GM12891 (cell line): Measurements from ENCODE around the gene CHSY1.

Source experiments
- DNase-seq: peaks from one replicate; pipeline ENCODE4 v3.0.0; 2011; ENCODE audit warnings: low spot score; ENCODE audit not compliant: insufficient read length
- FAIRE-seq: peaks from 2 replicates; lab custom pipeline; 2011; peaks lifted over from hg19 to GRCh38; lab: Jason Lieb, UNC
- PAX5 ChIP-seq: IDR thresholded peaks from 2 replicates; pipeline ENCODE4 v1.6.1; 2011; ENCODE audit warnings: low read length, moderate library complexity, mild to moderate bottlenecking; ENCODE audit not compliant: insufficient read depth, severe bottlenecking
- POLR2A ChIP-seq: IDR thresholded peaks from 2 replicates; pipeline ENCODE4 v1.6.1; 2011; ENCODE audit warnings: low read depth, low read length, control low read depth
- POLR2AphosphoS5 ChIP-seq: IDR thresholded peaks from 2 replicates; pipeline ENCODE4 v1.6.1; 2011; ENCODE audit warnings: low read depth, low read length, control low read depth
- POU2F2 ChIP-seq: IDR thresholded peaks from 2 replicates; pipeline ENCODE4 v1.6.1; 2011; ENCODE audit warnings: low read depth, mild to moderate bottlenecking, control low read depth, low read length, moderate library complexity
- SPI1 ChIP-seq: IDR thresholded peaks from 2 replicates; pipeline ENCODE4 v1.6.1; 2011; ENCODE audit warnings: low read depth, low read length, control low read depth
- TAF1 ChIP-seq: IDR thresholded peaks from 2 replicates; pipeline ENCODE4 v1.6.1; 2011; ENCODE audit warnings: low read depth, low read length, control low read depth

CHSY1 gene

DNA sequence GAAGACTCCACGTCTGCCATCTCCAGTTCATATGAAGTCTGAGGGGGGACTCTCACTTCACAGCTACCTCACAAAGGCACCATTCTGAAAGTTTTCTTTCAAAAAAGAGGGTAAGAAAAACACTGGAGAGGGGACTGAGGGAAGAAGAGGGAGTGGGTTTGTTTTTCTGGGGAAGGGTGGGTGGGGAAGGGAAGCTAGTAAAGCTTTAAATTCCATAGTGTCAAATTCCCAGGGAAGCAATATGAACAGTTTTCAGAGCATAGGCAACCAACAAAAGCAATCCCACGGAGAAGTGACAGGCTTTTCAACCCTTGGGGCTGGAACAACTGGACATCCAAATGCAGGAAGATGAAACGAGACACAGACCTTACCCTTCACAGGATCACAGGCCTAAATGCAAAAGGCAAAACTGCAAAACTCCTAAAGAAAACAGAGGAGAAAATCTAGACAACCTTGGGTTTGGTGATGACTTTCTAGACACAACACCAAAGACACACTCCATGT is 61.7 kb downstream of the CHSY1 start:
- TF ChIP-seq SPI1 (no peak), POU2F2 (no peak), POLR2AphosphoS5 (no peak), TAF1 (no peak), PAX5 (no peak), POLR2A (no peak)
- FAIRE-seq (no peak), DNase-seq (no peak)

DNA sequence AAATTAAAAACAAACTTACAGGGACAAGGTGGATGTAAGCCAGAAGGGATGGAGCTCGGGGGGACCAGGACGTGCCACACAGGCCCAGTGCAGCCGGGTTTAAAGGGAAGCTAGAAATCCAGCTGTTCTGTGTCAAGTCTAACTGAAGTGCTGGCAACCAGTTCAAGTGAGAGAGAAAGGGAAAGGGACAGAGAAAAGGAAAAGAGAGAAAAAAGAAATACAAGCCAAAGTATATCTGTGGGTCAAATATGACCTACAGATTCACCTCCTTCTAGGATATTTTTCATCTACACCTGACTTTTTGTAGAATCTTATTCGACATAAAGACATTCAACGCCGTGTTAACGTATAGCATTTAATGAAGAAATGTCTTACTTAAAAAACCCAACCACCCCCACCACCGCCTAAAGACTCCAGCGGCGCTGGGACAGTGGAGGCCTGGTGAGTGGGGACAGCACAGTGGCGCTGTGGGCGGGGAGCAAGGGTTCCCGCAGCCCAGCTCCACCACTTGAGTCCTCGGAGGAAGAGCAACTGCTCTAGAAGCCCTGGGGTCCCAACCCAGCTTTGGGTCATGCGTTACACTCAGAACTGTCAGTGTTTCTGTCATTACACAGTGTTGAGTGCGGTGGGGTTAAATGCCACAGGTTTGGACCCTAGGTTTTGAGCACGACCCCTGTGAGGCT is 62.3 kb downstream of the CHSY1 start:
- TF ChIP-seq POU2F2, result no peak
- FAIRE-seq (no peak), DNase-seq (no peak)

DNA sequence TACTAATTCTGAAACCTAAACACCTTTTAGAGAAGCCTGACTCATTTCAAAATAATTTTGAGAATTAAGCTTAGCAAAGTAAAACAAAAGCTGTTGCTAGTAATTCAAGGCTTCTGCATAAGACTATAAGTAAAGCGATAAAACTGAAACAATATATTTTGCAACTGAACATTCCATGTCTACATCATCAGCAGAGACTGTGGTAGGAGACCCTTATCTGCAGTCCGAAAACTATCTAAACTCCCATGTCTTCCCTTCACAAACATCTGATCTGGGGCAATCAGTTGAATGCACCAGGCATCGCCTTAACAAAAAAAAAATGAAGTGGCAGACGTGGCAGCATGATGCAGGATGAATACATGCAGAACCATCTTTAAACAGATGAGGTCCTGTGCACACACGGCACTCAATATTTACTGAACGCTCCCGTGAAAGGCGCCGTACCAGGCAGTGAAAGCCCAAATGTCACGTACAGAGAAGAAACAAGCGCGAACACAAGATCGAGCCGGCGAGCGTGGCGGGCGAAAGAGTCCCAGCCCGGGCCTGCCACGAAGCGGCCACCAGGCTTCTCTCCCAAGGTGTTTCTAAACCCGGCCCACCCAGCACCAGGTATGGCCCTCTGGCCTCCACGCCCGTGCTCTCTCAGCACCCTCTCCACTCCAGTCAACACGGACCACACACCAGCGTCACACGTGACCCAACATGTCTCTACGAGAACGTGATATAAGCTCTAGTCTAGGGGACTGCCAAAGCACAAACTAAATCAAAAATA is 63.0 kb downstream of the CHSY1 start:
- TF ChIP-seq SPI1 (no peak), PAX5 (no peak), POLR2AphosphoS5 (no peak), POLR2A (no peak)
- DNase-seq, result peak; percentile 43
- FAIRE-seq, result no peak

DNA sequence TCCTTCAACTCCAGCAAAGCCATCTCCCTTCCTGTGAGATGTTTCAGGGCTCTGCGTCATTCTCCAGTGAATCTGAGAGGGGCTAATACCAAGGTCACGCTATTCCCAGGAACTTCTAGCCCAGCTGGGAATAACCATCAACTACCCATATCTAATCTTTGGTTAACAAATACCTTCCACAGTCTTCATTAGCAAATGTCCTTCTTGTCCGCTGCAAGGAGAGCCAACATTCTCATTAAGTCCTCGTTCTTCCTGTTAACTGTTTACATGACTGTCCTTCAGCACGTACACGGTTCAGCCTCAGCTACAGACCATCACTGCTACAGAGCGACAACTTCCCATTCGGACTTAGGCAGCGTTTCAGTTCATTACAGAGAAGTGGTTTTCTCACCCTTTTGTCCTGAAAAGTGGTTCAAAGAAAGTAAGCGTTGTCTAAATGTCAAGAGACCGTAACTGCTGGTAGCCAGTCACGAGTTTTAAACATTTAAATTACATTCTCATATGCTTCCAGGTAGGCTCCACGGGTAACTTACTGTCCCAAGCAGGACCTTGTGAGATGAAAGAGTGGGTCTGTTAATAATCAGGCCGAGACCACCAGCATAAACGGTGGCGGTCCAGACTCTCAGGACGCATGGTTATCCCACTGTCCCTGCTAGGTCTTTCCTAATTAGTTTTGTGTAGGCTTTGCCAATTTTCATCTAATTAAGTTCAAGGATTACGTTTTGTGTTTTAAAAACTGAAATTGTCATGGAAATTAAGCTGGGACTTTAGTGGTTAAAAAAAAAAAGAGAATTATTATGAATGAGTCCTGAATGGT is 63.8 kb downstream of the CHSY1 start:
- TF ChIP-seq POLR2A (no peak), POLR2AphosphoS5 (no peak), TAF1 (no peak), SPI1 (no peak), POU2F2 (no peak), PAX5 (no peak)

DNA sequence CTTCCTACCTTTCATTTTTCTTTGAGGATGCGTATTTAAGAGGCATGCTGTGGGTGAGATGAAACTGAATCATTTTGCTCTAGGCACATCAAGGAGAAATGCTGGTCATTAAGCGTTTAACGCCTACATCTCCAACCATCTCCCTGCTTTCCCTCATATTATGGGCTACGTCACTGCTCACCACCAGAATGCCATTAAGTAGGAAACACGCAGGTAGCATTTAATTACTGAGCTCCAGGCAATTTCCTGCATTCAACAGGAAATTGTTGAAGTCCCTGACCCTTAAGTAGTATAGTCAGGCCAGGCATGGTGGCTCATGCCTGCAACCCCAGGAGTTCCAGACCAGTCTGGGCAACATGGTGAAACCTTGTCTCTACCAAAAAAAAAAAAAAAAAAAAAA is 66.1 kb downstream of the CHSY1 start:
- no peak for DNase-seq
- FAIRE-seq, result no peak
- TF ChIP-seq POLR2A, result no peak
- TF ChIP-seq SPI1, result no peak
- TF ChIP-seq PAX5, result no peak
- no peak for TF ChIP-seq POLR2AphosphoS5
- no peak for TF ChIP-seq POU2F2
- TF ChIP-seq TAF1, result no peak

More for the DNA sequence above, 63.8 kb downstream of the CHSY1 start:
- DNase-seq, result no peak
- no peak for FAIRE-seq

DNA sequence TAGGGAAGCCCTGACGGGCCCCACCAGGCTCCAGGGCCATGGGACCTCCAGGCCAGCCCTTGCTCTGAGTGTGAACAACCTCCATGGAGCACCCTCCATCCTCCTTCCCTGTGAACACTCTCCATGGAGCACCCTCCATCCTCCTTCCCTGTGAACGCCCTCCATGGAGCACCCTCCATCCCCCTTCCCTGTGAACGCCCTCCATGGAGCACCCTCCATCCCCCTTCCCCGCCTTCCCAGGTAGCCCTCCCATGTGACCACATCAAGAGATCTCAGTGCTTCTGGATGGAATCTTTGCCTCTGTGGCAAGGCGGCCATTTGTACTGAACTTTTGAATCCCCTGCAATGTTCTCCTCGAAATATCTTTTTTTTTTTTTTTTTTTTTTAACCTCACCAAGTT is 66.5 kb downstream of the CHSY1 start:
- DNase-seq (no peak), FAIRE-seq (no peak)
- TF ChIP-seq SPI1 (no peak), POLR2A (no peak), TAF1 (no peak), POU2F2 (no peak), PAX5 (no peak), POLR2AphosphoS5 (no peak)

DNA sequence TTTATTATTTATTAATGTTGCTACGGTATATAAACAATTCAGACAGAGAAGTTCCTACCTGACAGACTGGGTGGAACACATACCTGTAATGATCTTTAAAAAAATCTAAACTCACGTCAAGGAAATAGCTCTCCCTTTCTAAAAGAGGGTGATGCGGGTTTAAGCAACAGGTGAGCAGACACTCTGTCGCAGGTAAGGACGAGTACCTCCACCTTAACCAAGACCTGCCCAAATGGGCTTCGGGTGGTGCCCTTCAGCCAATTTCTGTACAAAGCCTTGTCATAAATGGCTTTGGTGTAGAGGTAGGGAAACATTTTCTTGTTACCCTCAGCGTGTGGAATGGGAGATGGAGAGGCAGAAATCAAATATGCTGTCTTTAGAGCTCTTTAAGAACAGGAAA is 67.0 kb downstream of the CHSY1 start:
- DNase-seq, result no peak
- no peak for FAIRE-seq
- TF ChIP-seq SPI1 (no peak), POU2F2 (no peak), PAX5 (no peak)

DNA sequence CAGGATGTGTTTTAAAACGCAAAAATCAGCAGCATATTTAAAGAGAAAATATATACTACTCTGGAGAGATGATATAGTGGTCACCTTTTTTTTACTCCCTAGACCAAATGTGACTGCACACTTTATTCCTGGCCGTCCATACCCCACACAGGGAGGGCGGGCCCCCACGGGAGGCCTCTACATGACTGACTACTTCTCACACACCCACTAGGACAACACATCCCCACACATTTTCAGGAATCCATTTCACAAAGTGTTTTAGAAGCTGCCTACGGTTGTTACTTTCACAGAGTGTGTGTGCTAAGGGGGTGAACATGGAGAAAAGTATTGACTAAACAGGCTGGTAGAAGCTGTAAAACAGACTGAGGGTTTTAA is 67.9 kb downstream of the CHSY1 start:
- TF ChIP-seq TAF1 (no peak), POLR2A (no peak), POLR2AphosphoS5 (no peak), SPI1 (no peak), POU2F2 (no peak), PAX5 (no peak)
- DNase-seq (no peak), FAIRE-seq (no peak)

DNA sequence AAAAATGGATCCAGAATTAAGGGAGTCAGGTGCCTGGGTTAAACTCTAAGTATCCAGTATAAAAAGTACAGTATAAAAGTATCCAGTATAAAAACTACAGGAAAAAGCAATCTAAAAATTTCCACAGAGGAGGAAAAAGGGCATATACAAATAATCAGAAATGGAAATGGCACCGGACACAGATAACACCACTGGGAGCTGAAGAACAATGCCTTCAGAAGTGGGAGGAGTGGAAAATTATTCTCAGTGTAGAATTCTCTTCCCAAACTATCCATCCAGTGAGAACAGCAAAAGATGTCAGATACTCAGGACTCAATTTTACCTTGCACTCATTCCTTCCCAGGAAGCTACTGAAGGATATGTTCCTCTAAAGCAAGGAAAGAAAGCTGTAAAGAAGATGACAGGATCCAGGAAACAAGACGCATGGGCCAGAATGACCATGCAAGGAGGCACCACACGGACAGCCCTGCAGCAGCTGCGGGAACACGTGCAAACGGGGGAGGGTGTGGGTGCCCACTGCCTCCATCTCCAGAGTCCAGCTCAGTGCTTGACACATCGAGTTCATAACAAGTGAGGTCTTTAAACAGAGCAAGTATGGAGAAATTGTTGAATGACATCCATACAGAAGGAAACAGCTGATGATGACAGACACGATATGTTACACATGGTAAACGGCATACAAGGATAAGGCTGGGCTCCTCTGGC is 68.5 kb downstream of the CHSY1 start:
- FAIRE-seq (no peak), DNase-seq (no peak)
- TF ChIP-seq PAX5 (no peak), POLR2AphosphoS5 (no peak)

DNA sequence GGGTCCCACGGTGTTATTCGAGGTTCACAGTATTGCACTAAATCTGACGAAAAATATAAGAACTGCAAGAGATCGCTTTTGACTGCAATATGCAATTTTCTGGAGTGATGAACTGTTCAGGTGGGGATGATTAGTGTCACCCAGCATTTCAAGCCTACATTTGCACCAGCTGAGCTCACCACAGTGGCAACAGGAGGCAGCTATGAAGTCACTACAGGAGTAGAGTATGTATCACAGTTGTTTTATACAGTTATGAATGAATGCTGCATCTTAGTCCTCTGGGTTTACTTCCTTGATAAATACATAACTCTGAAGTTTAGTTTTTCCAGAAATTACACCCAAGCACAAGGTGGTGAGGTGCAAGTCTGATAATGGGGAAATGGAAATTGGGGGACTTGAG is 69.6 kb downstream of the CHSY1 start:
- no peak for FAIRE-seq
- no peak for DNase-seq
- TF ChIP-seq PAX5, result no peak
- no peak for TF ChIP-seq TAF1
- no peak for TF ChIP-seq SPI1
- no peak for TF ChIP-seq POU2F2
- no peak for TF ChIP-seq POLR2A
- TF ChIP-seq POLR2AphosphoS5, result no peak
